AG09319 (cell line): ENCODE data around the gene TGFA.

Experiments used
- DNase-seq: peaks from one replicate; pipeline ENCODE4 v3.0.0-alpha.2; 2010; ENCODE audit warnings: low read depth; ENCODE audit errors: extremely low read depth
- CTCF ChIP-seq: IDR thresholded peaks from 2 replicates; pipeline ENCODE4 v1.5.1; 2011; ENCODE audit warnings: low read depth, mild to moderate bottlenecking, inconsistent platforms, low read length, moderate library complexity

TGFA gene

GRCh38 chr2:70546376-70546775, 7.2 kb downstream of the TGFA start:
- TF ChIP-seq CTCF: no peak
- no peak for DNase-seq

GRCh38 chr2:70541481-70542020, 12.1 kb downstream of the TGFA start:
- no peak for DNase-seq
- TF ChIP-seq CTCF: no peak; the same call in 1 of the 2 replicates

- DNase-seq: no peak
- TF ChIP-seq CTCF: no peak
Measured at GRCh38 chr2:70537840-70538239, 15.8 kb downstream of the TGFA start.

- no peak for DNase-seq
- TF ChIP-seq CTCF: no peak
Measured at GRCh38 chr2:70536517-70537055, 17.0 kb downstream of the TGFA start.

- no peak for DNase-seq
- TF ChIP-seq CTCF: no peak
Measured at GRCh38 chr2:70535573-70535972, 18.1 kb downstream of the TGFA start.

- no peak for TF ChIP-seq CTCF
- no peak for DNase-seq
Measured at GRCh38 chr2:70534183-70534836, 19.3 kb downstream of the TGFA start.

GRCh38 chr2:70532244-70532935, 21.2 kb downstream of the TGFA start:
- no peak for TF ChIP-seq CTCF
- no peak for DNase-seq
